ENCODE measurements around the gene TMEM185B.

- TF ChIP-seq, protein P1, sequence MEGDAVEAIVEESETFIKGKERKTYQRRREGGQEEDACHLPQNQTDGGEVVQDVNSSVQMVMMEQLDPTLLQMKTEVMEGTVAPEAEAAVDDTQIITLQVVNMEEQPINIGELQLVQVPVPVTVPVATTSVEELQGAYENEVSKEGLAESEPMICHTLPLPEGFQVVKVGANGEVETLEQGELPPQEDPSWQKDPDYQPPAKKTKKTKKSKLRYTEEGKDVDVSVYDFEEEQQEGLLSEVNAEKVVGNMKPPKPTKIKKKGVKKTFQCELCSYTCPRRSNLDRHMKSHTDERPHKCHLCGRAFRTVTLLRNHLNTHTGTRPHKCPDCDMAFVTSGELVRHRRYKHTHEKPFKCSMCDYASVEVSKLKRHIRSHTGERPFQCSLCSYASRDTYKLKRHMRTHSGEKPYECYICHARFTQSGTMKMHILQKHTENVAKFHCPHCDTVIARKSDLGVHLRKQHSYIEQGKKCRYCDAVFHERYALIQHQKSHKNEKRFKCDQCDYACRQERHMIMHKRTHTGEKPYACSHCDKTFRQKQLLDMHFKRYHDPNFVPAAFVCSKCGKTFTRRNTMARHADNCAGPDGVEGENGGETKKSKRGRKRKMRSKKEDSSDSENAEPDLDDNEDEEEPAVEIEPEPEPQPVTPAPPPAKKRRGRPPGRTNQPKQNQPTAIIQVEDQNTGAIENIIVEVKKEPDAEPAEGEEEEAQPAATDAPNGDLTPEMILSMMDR (IDR thresholded peaks at IDR 0.05 in 8 of 11, conservative IDR thresholded peaks at IDR 0.05 in 3 of 11), result no peak
- TF ChIP-seq POLR2A (IDR thresholded peaks at IDR 0.05), result no peak
- no peak for TF ChIP-seq POLR2AphosphoS5 (IDR thresholded peaks at IDR 0.05)
Measured at GRCh38 chr2:120250640-120251039, 27.4 kb upstream of the TMEM185B start.
